CD4-positive, alpha-beta memory T cell (primary cell): ENCODE data around the gene GATB. TPM values are rescaled to one million over a fixed set of nuclear protein-coding genes. Genes with fewer than 3 reads are reported as not detected.
A peak's percentile ranks its signal among the peaks of the same experiment; 100 is the strongest.
"Not testable (repeated sequence)": the region's sequence is repeated elsewhere in the genome, so short reads cannot be mapped to it uniquely, and the experiment has no call there.

Experiments used
- CTCF ChIA-PET: fragments of 350-600 bp; sonication (Branson Sonifier 250); formaldehyde crosslinking; loops from one replicate; lab custom pipeline; 2021; ENCODE audit warnings: inconsistent platforms; ENCODE audit not compliant: partially characterized antibody; lab: Charles Lee
- POLR2A ChIA-PET: fragments of 350-600 bp; sonication (Branson Sonifier 250); formaldehyde crosslinking; loops from one replicate; lab custom pipeline; 2021; ENCODE audit not compliant: partially characterized antibody; lab: Charles Lee
- DNase-seq, 5 donors: peaks; one replicate each; pipeline versions ENCODE4 v3.0.0 to v3.0.0-alpha.2; 2020 to 2022; ENCODE audit warnings: mixed read lengths in 1 of 5
- H3K27ac ChIP-seq: one replicate; pipeline ENCODE4 v1.7.0; 2013; ENCODE audit warnings: low read depth, low read length
- H3K27me3 ChIP-seq: 2 replicates; pipeline ENCODE4 v1.7.0; 2013; ENCODE audit warnings: mild to moderate bottlenecking, low read length, moderate library complexity; ENCODE audit not compliant: insufficient read depth
- H3K36me3 ChIP-seq: 2 replicates; pipeline ENCODE4 v1.7.0; 2013; ENCODE audit warnings: mild to moderate bottlenecking, low read length, moderate library complexity; ENCODE audit not compliant: insufficient read depth
- H3K4me1 ChIP-seq: 2 replicates; pipeline ENCODE4 v1.7.0; 2013; ENCODE audit warnings: mild to moderate bottlenecking, low read length, moderate library complexity; ENCODE audit not compliant: insufficient read depth
- H3K4me3 ChIP-seq, 2 donors: one replicate each; pipeline ENCODE4 v1.7.0; 2013; ENCODE audit warnings: low read length in 2 of 2, mild to moderate bottlenecking in 1 of 2
- H3K9me3 ChIP-seq, 2 donors: one replicate each; pipeline ENCODE4 v1.7.0; 2013; ENCODE audit warnings: low read length in 2 of 2, control low read depth in 1 of 2; ENCODE audit not compliant: control insufficient read depth in 1 of 2
- H3K27ac Mint-ChIP-seq, 7 donors: one replicate each; pipeline ENCODE4 v1.8.0; 2020 to 2021; ENCODE audit warnings: mixed read lengths in 7 of 7, mild to moderate bottlenecking in 6 of 7, inconsistent platforms in 3 of 7, moderate library complexity in 3 of 7
- H3K27me3 Mint-ChIP-seq, 2 donors: one replicate each; pipeline ENCODE4 v1.8.0; 2020 to 2021; ENCODE audit warnings: mixed read lengths in 2 of 2
- H3K36me3 Mint-ChIP-seq, 2 donors: one replicate each; pipeline ENCODE4 v1.8.0; 2020 to 2021; ENCODE audit warnings: mixed read lengths in 2 of 2, inconsistent platforms in 1 of 2, mild to moderate bottlenecking in 1 of 2
- H3K4me1 Mint-ChIP-seq, 4 donors: one replicate each; pipeline ENCODE4 v1.8.0; 2020 to 2021; ENCODE audit warnings: mixed read lengths in 4 of 4, mild to moderate bottlenecking in 1 of 4
- H3K4me3 Mint-ChIP-seq, 8 donors: one replicate each; pipeline ENCODE4 v1.8.0; 2020 to 2021; ENCODE audit warnings: mixed read lengths in 8 of 8, mild to moderate bottlenecking in 7 of 8, moderate library complexity in 6 of 8, inconsistent platforms in 3 of 8
- H3K9me3 Mint-ChIP-seq, 8 donors: one replicate each; pipeline ENCODE4 v1.8.0; 2020 to 2021; ENCODE audit warnings: mixed read lengths in 8 of 8, mild to moderate bottlenecking in 5 of 8, inconsistent platforms in 3 of 8, moderate library complexity in 1 of 8
- intact Hi-C: fragments of 100-400 bp; cut with micrococcal nuclease; formaldehyde crosslinking; loops from one replicate; pipeline ENCODE4 v1.15.1; 2023
- polyA plus RNA-seq, 2 donors: library from polyadenylated mRNA; unstranded; fragments of 300-500 nt; fragmentation: Illumina TruSeq; gene quantifications; one replicate each; pipeline ENCODE4 v1.2.3, GENCODE V29; 2021
- total RNA-seq, 2 experiments: library from RNA; stranded (reverse); gene quantifications; one replicate each; pipeline ENCODE4 v1.2.3, GENCODE V29; 2021

The GATB gene
- total and polyA plus RNA-seq, 4 experiments from 2014 or later, result 10.6 to 13.1 (median 11.7) TPM

GRCh38 chr4:151736852-151737251 is 24.0 kb downstream of the GATB start:
- H3K4me3 ChIP-seq, H3K36me3 ChIP-seq, H3K4me1 ChIP-seq, H3K27ac ChIP-seq, DNase-seq, H3K27me3 ChIP-seq, CTCF ChIA-PET, H3K27me3 Mint-ChIP-seq, intact Hi-C loops, H3K4me1 Mint-ChIP-seq, H3K27ac Mint-ChIP-seq, POLR2A ChIA-PET, H3K9me3 ChIP-seq: not testable (repeated sequence)
- Mint-ChIP-seq H3K4me3 (peak overlapping the region in 1 of 8 donors; percentile 51), H3K36me3 (peaks cover 43 to 73% of the 10 kb centered on the region in 2 donors), H3K9me3 (peaks cover 2 to 36% (median 22%) of the 10 kb centered on the region in 8 donors)

DNA sequence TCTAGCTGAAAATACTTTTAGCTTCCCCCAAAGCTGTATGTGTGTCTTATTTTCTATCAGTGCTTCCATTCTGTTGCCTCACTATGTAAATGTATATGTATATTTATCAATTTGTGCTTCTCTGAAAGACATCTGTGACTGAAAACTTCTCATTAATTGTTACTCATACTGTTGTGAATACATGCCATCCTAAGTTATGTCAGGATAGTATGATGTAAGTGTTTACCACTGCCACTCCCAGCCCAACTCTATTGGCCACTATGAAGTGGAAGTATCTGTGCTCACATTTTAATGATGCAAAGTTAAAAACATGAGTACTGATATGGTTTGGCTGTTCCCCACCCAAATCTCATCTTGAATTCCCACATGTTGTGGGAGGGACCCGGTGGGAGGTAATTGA is 24.4 kb downstream of the GATB start:
- peaks cover 0 to 5% of the 10 kb centered on the region in 2 donors for H3K9me3 ChIP-seq
- H3K27ac Mint-ChIP-seq, result no peak overlapping the region
- DNase-seq, result no peak
- peaks cover 2 to 36% (median 22%) of the 10 kb centered on the region in 8 donors for H3K9me3 Mint-ChIP-seq
- H3K36me3 ChIP-seq, result no peaks in the 10 kb centered on the region
- CTCF ChIA-PET, result no interaction called here
- H3K27ac ChIP-seq, result no peak overlapping the region
- H3K4me1 ChIP-seq, result no peaks in the 10 kb centered on the region
- H3K27me3 ChIP-seq, result no peaks in the 10 kb centered on the region
- peaks cover 43 to 68% of the 10 kb centered on the region in 2 donors for H3K36me3 Mint-ChIP-seq
- peaks cover 0 to 3% (median 0%) of the 10 kb centered on the region in 4 donors for H3K4me1 Mint-ChIP-seq
- H3K27me3 Mint-ChIP-seq, result no peaks in the 10 kb centered on the region
- no peak overlapping the region for H3K4me3 Mint-ChIP-seq
- intact Hi-C loops, result no loop called here
- POLR2A ChIA-PET, result no interaction called here
- no peak overlapping the region for H3K4me3 ChIP-seq

- H3K27ac Mint-ChIP-seq, H3K27me3 ChIP-seq, POLR2A ChIA-PET, H3K27me3 Mint-ChIP-seq, H3K27ac ChIP-seq, H3K4me1 Mint-ChIP-seq, H3K4me1 ChIP-seq, H3K9me3 ChIP-seq, DNase-seq, H3K4me3 Mint-ChIP-seq, CTCF ChIA-PET, H3K36me3 ChIP-seq, intact Hi-C loops, H3K4me3 ChIP-seq: not testable (repeated sequence)
- H3K36me3 Mint-ChIP-seq, result peaks cover 9 to 41% of the 10 kb centered on the region in 2 donors
- peaks cover 2 to 12% (median 10%) of the 10 kb centered on the region in 8 donors for H3K9me3 Mint-ChIP-seq
Measured at GRCh38 chr4:151731670-151732069, 29.1 kb downstream of the GATB start.

DNA sequence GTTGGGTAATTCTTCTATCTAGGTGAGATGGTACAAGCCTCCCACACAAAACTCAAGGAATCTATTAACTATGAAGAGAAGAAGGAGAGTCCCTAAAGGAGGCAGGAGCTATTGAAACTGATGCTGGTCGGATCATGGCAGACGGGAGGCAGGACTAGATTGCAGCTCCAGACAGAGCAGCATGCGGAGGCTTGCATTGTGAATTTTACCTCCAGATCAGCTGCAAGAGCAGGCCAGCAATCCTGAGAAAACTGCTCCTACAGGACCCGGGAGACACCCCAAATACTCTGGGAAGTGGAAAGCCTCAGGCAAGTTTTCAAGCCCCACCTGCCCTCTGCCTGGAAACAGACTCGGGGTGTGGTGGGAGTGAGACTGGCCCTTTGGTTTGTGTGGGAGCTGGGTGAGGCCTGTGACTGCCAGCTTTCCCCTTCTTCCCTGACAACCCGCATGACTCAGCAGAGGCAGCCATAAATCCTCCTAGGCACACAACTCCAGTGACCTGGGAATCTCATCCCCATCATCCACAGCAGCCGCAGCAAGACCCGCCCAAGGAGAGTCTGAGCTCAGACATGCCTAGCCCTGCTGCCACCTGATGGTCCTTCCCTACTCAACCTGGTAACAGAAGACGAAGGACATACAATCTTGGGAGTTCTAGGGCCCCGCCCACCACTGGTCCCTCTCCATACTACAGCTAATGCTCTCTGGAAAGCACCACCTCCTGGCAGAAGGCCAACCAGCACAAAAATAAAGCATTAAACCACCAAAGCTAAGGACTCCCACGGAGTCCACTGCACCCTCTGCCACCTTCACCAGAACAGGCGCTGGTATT is 30.9 kb downstream of the GATB start:
- Histone ChIP-seq H3K27ac (no peak overlapping the region), H3K4me1 (no peaks in the 10 kb centered on the region), H3K27me3 (no peaks in the 10 kb centered on the region), H3K9me3 (no peaks in the 10 kb centered on the region), H3K4me3 (no peak overlapping the region), H3K36me3 (no peaks in the 10 kb centered on the region)
- no peaks in the 10 kb centered on the region for H3K27me3 Mint-ChIP-seq
- intact Hi-C loops, result no loop called here
- no peak for DNase-seq
- H3K4me1 Mint-ChIP-seq, result peaks cover 0 to 5% (median 1%) of the 10 kb centered on the region in 4 donors
- H3K9me3 Mint-ChIP-seq, result no peaks in the 10 kb centered on the region
- CTCF ChIA-PET, result no interaction called here
- peaks cover 0 to 26% of the 10 kb centered on the region in 2 donors for H3K36me3 Mint-ChIP-seq
- no peak overlapping the region for H3K27ac Mint-ChIP-seq
- POLR2A ChIA-PET, result no interaction called here
- H3K4me3 Mint-ChIP-seq, result peak overlapping the region in 1 of 8 donors; percentile 48

DNA sequence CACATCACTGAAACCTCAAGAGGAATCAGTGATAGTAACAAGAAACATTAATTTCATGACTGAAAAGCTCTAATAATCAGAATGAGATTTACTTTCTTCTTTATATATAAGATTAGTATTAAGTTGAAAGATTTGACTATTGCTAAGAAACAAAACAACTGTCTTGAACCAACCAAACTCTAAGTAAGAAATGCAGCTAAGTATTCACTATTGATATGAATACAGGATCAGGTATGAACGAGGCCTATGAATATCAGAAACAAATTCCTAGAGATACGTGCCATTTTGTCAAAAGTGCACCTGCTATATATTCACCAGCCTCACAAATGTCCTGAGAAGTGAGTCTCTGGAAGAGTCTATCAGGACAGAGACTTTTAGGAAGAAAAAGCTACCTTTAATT is 32.1 kb downstream of the GATB start:
- Mint-ChIP-seq H3K4me1 (peaks cover 0 to 5% (median 1%) of the 10 kb centered on the region in 4 donors), H3K9me3 (no peaks in the 10 kb centered on the region), H3K36me3 (peaks cover 0 to 24% of the 10 kb centered on the region in 2 donors), H3K27me3 (no peaks in the 10 kb centered on the region), H3K4me3 (no peak overlapping the region), H3K27ac (no peak overlapping the region)
- H3K4me3 ChIP-seq, result no peak overlapping the region
- H3K27ac ChIP-seq, result no peak overlapping the region
- no peaks in the 10 kb centered on the region for H3K36me3 ChIP-seq
- intact Hi-C loops, result no loop called here
- H3K9me3 ChIP-seq, result no peaks in the 10 kb centered on the region
- ChIA-PET POLR2A (no interaction called here), CTCF (no interaction called here)
- no peaks in the 10 kb centered on the region for H3K4me1 ChIP-seq
- H3K27me3 ChIP-seq, result no peaks in the 10 kb centered on the region
- no peak for DNase-seq

- H3K4me3 ChIP-seq, result no peak overlapping the region
- intact Hi-C loops, result no loop called here
- H3K27ac ChIP-seq, result no peak overlapping the region
- ChIA-PET CTCF (no interaction called here), POLR2A (no interaction called here)
- H3K27me3 ChIP-seq, result no peaks in the 10 kb centered on the region
- Mint-ChIP-seq H3K9me3 (no peaks in the 10 kb centered on the region), H3K36me3 (peaks cover 0 to 24% of the 10 kb centered on the region in 2 donors), H3K4me1 (peaks cover 0 to 3% (median 1%) of the 10 kb centered on the region in 4 donors), H3K4me3 (no peak overlapping the region), H3K27ac (no peak overlapping the region), H3K27me3 (no peaks in the 10 kb centered on the region)
- DNase-seq, result no peak
- H3K4me1 ChIP-seq, result no peaks in the 10 kb centered on the region
- no peaks in the 10 kb centered on the region for H3K36me3 ChIP-seq
- no peaks in the 10 kb centered on the region for H3K9me3 ChIP-seq
Measured at GRCh38 chr4:151728006-151728405, 32.8 kb downstream of the GATB start.

GRCh38 chr4:151727365-151727764 is 33.4 kb downstream of the GATB start:
- no peak for DNase-seq
- Histone ChIP-seq H3K4me1 (no peaks in the 10 kb centered on the region), H3K27ac (no peak overlapping the region), H3K27me3 (no peaks in the 10 kb centered on the region), H3K4me3 (no peak overlapping the region), H3K36me3 (no peaks in the 10 kb centered on the region), H3K9me3 (no peaks in the 10 kb centered on the region)
- Mint-ChIP-seq H3K4me3 (no peak overlapping the region), H3K36me3 (peaks cover 2 to 27% of the 10 kb centered on the region in 2 donors), H3K27ac (no peak overlapping the region), H3K27me3 (no peaks in the 10 kb centered on the region), H3K4me1 (peaks cover 0 to 3% (median 1%) of the 10 kb centered on the region in 4 donors), H3K9me3 (no peaks in the 10 kb centered on the region)
- ChIA-PET POLR2A (no interaction called here), CTCF (no interaction called here)
- intact Hi-C loops, result no loop called here
